Spleen (tissue), 11 donors: ENCODE data around the gene MYLK. TPM values are rescaled to one million over a fixed set of nuclear protein-coding genes. Genes with fewer than 3 reads are reported as not detected.
"Not testable (repeated sequence)": the region's sequence is repeated elsewhere in the genome, so short reads cannot be mapped to it uniquely, and the experiment has no call there.

Experiments used
- DNase-seq: peaks from one replicate; pipeline ENCODE4 v3.0.0-alpha.2; 2020
- H3K27ac ChIP-seq, 8 donors: fragments of 200-600 bp; sonication (generic) in 7 of 8; 1 replicate in 4 of 8; 2 replicates in 4 of 8; pipeline versions ENCODE4 v1.5.0 to v1.8.0; 2016 to 2021; ENCODE audit warnings: inconsistent platforms in 4 of 8, mild to moderate bottlenecking in 4 of 8, moderate library complexity in 1 of 8
- H3K27me3 ChIP-seq, 7 donors: fragments of 200-600 bp; sonication (generic) in 6 of 7; replicated peaks in 1 of 7; 1 replicate in 4 of 7; 2 replicates in 3 of 7; pipeline versions ENCODE4 v1.5.0 to v1.8.0; 2016 to 2021; ENCODE audit warnings: inconsistent platforms in 3 of 7, mild to moderate bottlenecking in 1 of 7
- H3K36me3 ChIP-seq, 6 donors: fragments of 200-600 bp; sonication (generic) in 5 of 6; 1 replicate in 4 of 6; 2 replicates in 2 of 6; pipeline versions ENCODE4 v1.5.0 to v1.8.0; 2016 to 2021; ENCODE audit warnings: inconsistent platforms in 2 of 6
- H3K4me1 ChIP-seq, 6 donors: fragments of 200-600 bp; sonication (generic) in 5 of 6; 1 replicate in 3 of 6; 2 replicates in 3 of 6; pipeline versions ENCODE4 v1.5.0 to v1.8.0; 2016 to 2021; ENCODE audit warnings: inconsistent platforms in 3 of 6
- H3K4me3 ChIP-seq, 8 donors: fragments of 200-600 bp; sonication (generic) in 7 of 8; 1 replicate in 4 of 8; 2 replicates in 4 of 8; pipeline versions ENCODE4 v1.5.0 to v1.8.0; 2016 to 2021; ENCODE audit warnings: inconsistent platforms in 4 of 8, mild to moderate bottlenecking in 4 of 8, moderate library complexity in 2 of 8
- H3K9me3 ChIP-seq, 8 donors: fragments of 200-600 bp; sonication (generic) in 7 of 8; 1 replicate in 4 of 8; 2 replicates in 4 of 8; pipeline versions ENCODE4 v1.5.0 to v1.8.0; 2016 to 2021; ENCODE audit warnings: inconsistent platforms in 4 of 8
- CTCF ChIP-seq, 11 experiments: fragments of 200-600 bp in 7 of 11; fragments of 450-650 bp in 4 of 11; sonication (generic) in 4 of 11; IDR thresholded peaks in 8 of 11; conservative IDR thresholded peaks in 3 of 11; 1 replicate in 7 of 11; 2 replicates in 4 of 11; pipeline versions ENCODE4 v1.4.0 to v1.8.0; 2016 to 2021; ENCODE audit warnings: antibody characterized with exemption in 11 of 11, inconsistent platforms in 4 of 11, mild to moderate bottlenecking in 1 of 11
- POLR2A ChIP-seq, 3 donors: fragments of 450-650 bp; IDR thresholded peaks; one replicate each; pipeline ENCODE4 v1.5.1; 2017; ENCODE audit warnings: antibody characterized with exemption in 3 of 3, mild to moderate bottlenecking in 1 of 3
- POLR2AphosphoS5 ChIP-seq, 3 donors: sonication (generic); formaldehyde crosslinking; IDR thresholded peaks; one replicate each; pipeline ENCODE4 v1.5.1; 2017; ENCODE audit warnings: antibody characterized with exemption in 3 of 3
- WGBS, 5 donors: extraction: QIAGEN DNeasy Blood & Tissue Kit in 3 of 5; methylation state at CpG; one replicate each; pipeline versions ENCODE4 v1.1.5 to v1.1.7; 2013 to 2018; 5-methylcytosine and 5-hydroxymethylcytosine counted together
- intact Hi-C: fragments of 100-400 bp; cut with DNase I; formaldehyde crosslinking; loops from one replicate; pipeline ENCODE4 v1.15.0; 2023; ENCODE audit warnings: low total_unique reads
- polyA plus RNA-seq, 3 donors: library from polyadenylated mRNA; stranded (reverse); fragments of 200-250 nt; gene quantifications; one replicate each; pipeline ENCODE4 v1.2.1, GENCODE V29; 2013
- total RNA-seq, 7 donors: library from RNA; depleted of rRNA in 3 of 7; stranded (reverse); fragments of >200 nt in 3 of 7; fragmentation: NEBNext Ultra II Directional in 4 of 7; extraction: Animal tissue kit (Norgen Biotek cat#: 25700) in 4 of 7; gene quantifications; one replicate each; pipeline versions ENCODE4 v1.1.0 to v1.2.1, GENCODE V29; 2016 to 2021
- donor health status: healthy with polysubstance abuse.
- donor health status: DM: no; HTN: no; CAD: no; lungs with moderate emphysema.
- donor health status: DM: no; HTN: no; CAD: no.
- donor health status: Bipolar disorder and iron deficiency.
- donor health status: healthy.
- donor health status: DM: no; HTN: no; CAD: no.
- donor health status: DM: yes; HTN: yes; CAD: no.

The MYLK gene
- total and polyA plus RNA-seq, 10 donors, result 11.1 to 343 (median 154) TPM

- no peaks in the 10 kb centered on the region for H3K9me3 ChIP-seq
- intact Hi-C loops, result no loop called here
- WGBS, 5 donors, result 92 to 99% (median 97%) methylated on average over 3 of the region's 3 CpGs
- no peak overlapping the region for H3K4me3 ChIP-seq
- DNase-seq, result no peak
- H3K36me3 ChIP-seq, result peaks cover 0 to 25% (median 3%) of the 10 kb centered on the region in 6 donors
- H3K4me1 ChIP-seq, result peaks cover 0 to 6% (median 0%) of the 10 kb centered on the region in 6 donors
- no peak overlapping the region for H3K27ac ChIP-seq
- H3K27me3 ChIP-seq, result no peaks in the 10 kb centered on the region
- TF ChIP-seq POLR2AphosphoS5 (IDR thresholded peaks at IDR 0.05) (no peak), CTCF (IDR thresholded peaks at IDR 0.05 in 8 of 11, conservative IDR thresholded peaks at IDR 0.05 in 3 of 11) (no peak), POLR2A (IDR thresholded peaks at IDR 0.05) (no peak)
Measured at GRCh38 chr3:123608263-123608937, 275.7 kb downstream of the MYLK start.

DNA sequence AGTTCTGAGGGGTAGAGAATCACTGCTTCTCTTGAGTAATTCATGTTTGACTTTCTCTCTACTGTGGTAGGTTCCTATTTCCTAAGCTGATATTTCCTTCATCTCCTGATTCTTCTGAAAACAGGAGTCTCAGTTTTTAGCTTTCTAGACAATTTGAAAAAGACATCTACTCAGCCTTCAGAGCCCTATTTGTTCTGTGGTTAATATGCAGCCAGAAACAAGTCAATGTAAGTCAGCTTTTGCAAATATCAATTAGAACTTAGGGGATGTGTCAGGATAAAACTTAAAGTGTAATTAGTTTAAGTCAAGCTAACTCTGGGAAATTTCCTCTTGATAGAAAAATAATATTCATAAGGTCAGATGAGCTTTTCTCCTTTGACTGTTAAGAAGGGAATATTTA is 277.6 kb downstream of the MYLK start:
- Histone ChIP-seq H3K27me3 (no peaks in the 10 kb centered on the region), H3K9me3 (no peaks in the 10 kb centered on the region), H3K27ac (no peak overlapping the region), H3K36me3 (peaks cover 0 to 7% (median 0%) of the 10 kb centered on the region in 6 donors), H3K4me1 (peaks cover 0 to 6% (median 0%) of the 10 kb centered on the region in 6 donors), H3K4me3 (no peak overlapping the region)
- no peak for TF ChIP-seq POLR2A (IDR thresholded peaks at IDR 0.05)
- no peak for TF ChIP-seq POLR2AphosphoS5 (IDR thresholded peaks at IDR 0.05)
- no peak for TF ChIP-seq CTCF (IDR thresholded peaks at IDR 0.05 in 8 of 11, conservative IDR thresholded peaks at IDR 0.05 in 3 of 11)
- DNase-seq, result no peak
- intact Hi-C loops, result no loop called here

DNA sequence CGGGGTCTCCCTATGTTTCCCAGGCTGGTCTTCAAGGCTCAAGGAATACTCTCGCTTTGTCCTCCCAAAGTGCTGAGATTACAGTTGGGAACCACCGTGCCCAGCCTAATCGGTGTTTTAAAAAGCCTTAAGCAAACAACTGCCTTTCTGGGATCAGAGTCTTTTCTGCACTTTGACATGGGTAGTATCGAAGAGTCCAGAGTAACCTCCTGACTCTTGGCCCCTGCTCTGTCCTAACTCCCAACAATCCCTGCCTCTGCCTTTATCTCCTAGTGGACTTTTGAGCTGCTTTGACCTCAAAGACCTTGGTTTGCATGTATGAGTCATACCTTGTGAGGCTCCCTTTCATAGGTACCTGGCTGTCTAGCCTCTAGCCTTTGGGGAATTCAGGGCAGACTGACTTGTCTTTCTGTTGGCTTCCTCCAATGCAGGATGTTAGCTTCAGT is 278.3 kb downstream of the MYLK start:
- H3K27me3 ChIP-seq, result no peaks in the 10 kb centered on the region
- H3K36me3 ChIP-seq, result peaks cover 0 to 4% (median 0%) of the 10 kb centered on the region in 6 donors
- H3K4me1 ChIP-seq, result peaks cover 0 to 6% (median 0%) of the 10 kb centered on the region in 6 donors
- intact Hi-C loops, result no loop called here
- no peak overlapping the region for H3K27ac ChIP-seq
- WGBS, 5 donors, result 82 to 99% (median 94%) methylated on average over 5 of the region's 5 CpGs
- no peaks in the 10 kb centered on the region for H3K9me3 ChIP-seq
- TF ChIP-seq CTCF (IDR thresholded peaks at IDR 0.05 in 8 of 11, conservative IDR thresholded peaks at IDR 0.05 in 3 of 11) (no peak), POLR2A (IDR thresholded peaks at IDR 0.05) (no peak)
- no peak overlapping the region for H3K4me3 ChIP-seq
- DNase-seq, result no peak

- not testable (repeated sequence) for H3K4me1 ChIP-seq, H3K27ac ChIP-seq
- 50 to 97% (median 82%) methylated on average over 2 of the region's 2 CpGs for WGBS, 5 donors
Measured at GRCh38 chr3:123603153-123603552, 281.0 kb downstream of the MYLK start.

More at GRCh38 chr3:123603153-123603552, 281.0 kb downstream of the MYLK start:
- DNase-seq, H3K4me3 ChIP-seq, H3K27me3 ChIP-seq, intact Hi-C loops, H3K9me3 ChIP-seq: not testable (repeated sequence)
- peaks cover 0 to 14% (median 0%) of the 10 kb centered on the region in 6 donors for H3K36me3 ChIP-seq
